ENCODE measurements around the gene C11orf52. TPM values are rescaled to one million over a fixed set of nuclear protein-coding genes. Genes with fewer than 3 reads are reported as not detected.

The C11orf52 gene
- total and polyA plus RNA-seq, 2 of the 13 experiments (the other 11 are each of a cell fraction or from before 2014, with no cell fraction given), result 7.4 to 11.0 TPM

- TF ChIP-seq ZFY (CRISPR knock-in tag; IDR thresholded peaks at IDR 0.05), result peak; percentile 96
- TF ChIP-seq GTF3A (CRISPR knock-in tag; conservative IDR thresholded peaks at IDR 0.05), result no peak
- peak; percentile 28 for TF ChIP-seq HNRNPK (IDR thresholded peaks at IDR 0.05; ENCODE audit: low read depth, low read length, poor library complexity, severe bottlenecking)
- TF ChIP-seq ZMYM3 (CRISPR knock-in tag; IDR thresholded peaks at IDR 0.05), result peak; percentile 33
- no peak for TF ChIP-seq ZNF660 (CRISPR knock-in tag; IDR thresholded peaks at IDR 0.05; ENCODE audit: borderline replicate concordance, low read depth)
- TF ChIP-seq ZNF17 (CRISPR knock-in tag; IDR thresholded peaks at IDR 0.05), result no peak
- peak; percentile 91 for TF ChIP-seq ZNF687 (CRISPR knock-in tag; IDR thresholded peaks at IDR 0.05)
- no peak for TF ChIP-seq ZNF678 (CRISPR knock-in tag; IDR thresholded peaks at IDR 0.05)
- peak; percentile 58; the same call in 1 of the 2 replicates for TF ChIP-seq ZNF292 (CRISPR knock-in tag; IDR thresholded peaks at IDR 0.05; ENCODE audit: borderline replicate concordance, low read depth)
- no peak for TF ChIP-seq RXRA (CRISPR knock-in tag; IDR thresholded peaks at IDR 0.05)
- no peak for TF ChIP-seq SMARCE1 (IDR thresholded peaks at IDR 0.05; ENCODE audit: borderline replicate concordance)
- TF ChIP-seq ZNF550 (CRISPR knock-in tag; IDR thresholded peaks at IDR 0.05; ENCODE audit: borderline replicate concordance), result no peak
- no peak for TF ChIP-seq STAG1 (CRISPR knock-in tag; IDR thresholded peaks at IDR 0.05)
- no peak; the same call in 1 of the 2 replicates for TF ChIP-seq ZNF703 (CRISPR knock-in tag; IDR thresholded peaks at IDR 0.05; ENCODE audit: borderline replicate concordance)
- TF ChIP-seq ZNF234 (CRISPR knock-in tag; conservative IDR thresholded peaks at IDR 0.05), result no peak
- peak; percentile 79 to 83; a peak in 3 of 4 replicates for TF ChIP-seq HMGXB4 (CRISPR knock-in tag; IDR thresholded peaks at IDR 0.05; ENCODE audit: borderline replicate concordance in 1 of 2, low read depth in 1 of 2)
- no peak for TF ChIP-seq ZBTB37 (CRISPR knock-in tag; IDR thresholded peaks at IDR 0.05)
- peak; percentile 36; the same call in 1 of the 2 replicates for TF ChIP-seq NKX3-1 (CRISPR knock-in tag; IDR thresholded peaks at IDR 0.05)
- no peak for TF ChIP-seq MTA3 (CRISPR knock-in tag; IDR thresholded peaks at IDR 0.05)
- TF ChIP-seq HOXA9 (CRISPR knock-in tag; IDR thresholded peaks at IDR 0.05; ENCODE audit: borderline replicate concordance), result no peak
Measured at GRCh38 chr11:111870886-111871692, 47.6 kb upstream of the C11orf52 start, which contains the start of gene ALG9 (continued).
